MM.1S (cell line): Measurements from ENCODE around the gene CCDC136.

Experiments
- DNase-seq: peaks from one replicate; pipeline ENCODE4 v3.0.0-alpha.2; 2015
- H2AFZ ChIP-seq: fragments of 300-600 bp; sonication (generic); 2 replicates; pipeline ENCODE4 v1.6.0; 2016; ENCODE audit warnings: antibody characterized with exemption, low read length
- H3F3A ChIP-seq: fragments of 300-600 bp; sonication (generic); 2 replicates; pipeline ENCODE4 v1.6.1; 2016; ENCODE audit warnings: mild to moderate bottlenecking, antibody characterized with exemption, low read length, moderate library complexity, mixed read lengths; ENCODE audit not compliant: insufficient read depth
- H3K27ac ChIP-seq: fragments of 300-600 bp; sonication (generic); 2 replicates; pipeline ENCODE4 v1.5.1; 2016; ENCODE audit warnings: mild to moderate bottlenecking, low read length
- H3K27me3 ChIP-seq: fragments of 300-600 bp; sonication (generic); replicated peaks from 2 replicates; pipeline ENCODE4 v1.6.0; 2016; ENCODE audit warnings: low read length; ENCODE audit not compliant: insufficient read depth
- H3K36me3 ChIP-seq: fragments of 300-600 bp; sonication (generic); replicated peaks from 2 replicates; pipeline ENCODE4 v1.6.1; 2016; ENCODE audit warnings: mild to moderate bottlenecking, low read length, mixed read lengths; ENCODE audit not compliant: insufficient read depth
- H3K4me1 ChIP-seq: fragments of 300-600 bp; sonication (generic); 2 replicates; pipeline ENCODE4 v1.6.1; 2016; ENCODE audit warnings: low read length, mixed read lengths
- H3K4me2 ChIP-seq: fragments of 300-600 bp; sonication (generic); 2 replicates; pipeline ENCODE4 v1.6.0; 2016; ENCODE audit warnings: low read depth, low read length
- H3K4me3 ChIP-seq: fragments of 300-600 bp; sonication (generic); 2 replicates; pipeline ENCODE4 v1.5.1; 2016; ENCODE audit warnings: low read length, mixed read lengths
- H3K79me2 ChIP-seq: fragments of 300-600 bp; sonication (generic); 2 replicates; pipeline ENCODE4 v1.6.1; 2016; ENCODE audit warnings: mixed run types, low read length, mixed read lengths
- H3K9ac ChIP-seq: fragments of 300-600 bp; sonication (generic); 2 replicates; pipeline ENCODE4 v1.6.1; 2016; ENCODE audit warnings: low read length, mixed read lengths
- H3K9me2 ChIP-seq: fragments of 300-600 bp; sonication (generic); replicated peaks from 2 replicates; pipeline ENCODE4 v1.6.1; 2016; ENCODE audit warnings: mild to moderate bottlenecking, low read length, mixed read lengths; ENCODE audit not compliant: insufficient read depth
- H3K9me3 ChIP-seq: fragments of 300-600 bp; sonication (generic); replicated peaks from 2 replicates; pipeline ENCODE4 v1.6.1; 2016; ENCODE audit warnings: mild to moderate bottlenecking, low read length, mixed read lengths; ENCODE audit not compliant: insufficient read depth
- H4K20me1 ChIP-seq: fragments of 300-600 bp; sonication (generic); 2 replicates; pipeline ENCODE4 v1.6.1; 2016; ENCODE audit warnings: mild to moderate bottlenecking, low read length, moderate library complexity, mixed read lengths; ENCODE audit not compliant: insufficient read depth
- CTCF ChIP-seq: fragments of 300-600 bp; sonication (generic); IDR thresholded peaks from 2 replicates; pipeline ENCODE4 v1.5.1; 2016; ENCODE audit warnings: antibody characterized with exemption, low read length, mixed read lengths
- EZH2 ChIP-seq: fragments of 300-600 bp; sonication (generic); optimal IDR thresholded peaks from 2 replicates; pipeline ENCODE3; 2017; ENCODE audit warnings: low read depth, mild to moderate bottlenecking, antibody characterized with exemption, low read length, mixed read lengths
- EZH2phosphoT487 ChIP-seq: fragments of 300-600 bp; sonication (generic); IDR thresholded peaks from 2 replicates; pipeline ENCODE4 v1.6.1; 2018; ENCODE audit warnings: antibody characterized with exemption, low read length

Gene CCDC136

GRCh38 chr7:128849804-128850490 lies 58.2 kb downstream of the CCDC136 start:
- no peak overlapping the region for H3K27ac ChIP-seq
- no peak overlapping the region for H2AFZ ChIP-seq
- TF ChIP-seq EZH2 (no peak), CTCF (no peak), EZH2phosphoT487 (no peak)
- no peaks in the 10 kb centered on the region for H3F3A ChIP-seq
- no peaks in the 10 kb centered on the region for H3K36me3 ChIP-seq
- H3K9me3 ChIP-seq, result no peaks in the 10 kb centered on the region
- H3K9me2 ChIP-seq, result no peaks in the 10 kb centered on the region
- no peak for DNase-seq
- H3K4me3 ChIP-seq, result no peak overlapping the region
- H4K20me1 ChIP-seq, result no peaks in the 10 kb centered on the region
- no peak overlapping the region for H3K4me2 ChIP-seq
- no peaks in the 10 kb centered on the region for H3K79me2 ChIP-seq
- H3K27me3 ChIP-seq, result peaks cover 72% of the 10 kb centered on the region
- H3K4me1 ChIP-seq, result no peaks in the 10 kb centered on the region
- H3K9ac ChIP-seq, result no peak overlapping the region

GRCh38 chr7:128852537-128853254 lies 60.9 kb downstream of the CCDC136 start:
- Histone ChIP-seq H2AFZ (no peak overlapping the region), H3K4me3 (no peak overlapping the region), H3K27me3 (peaks cover 69% of the 10 kb centered on the region), H3K9ac (no peak overlapping the region), H3K27ac (no peak overlapping the region), H3K9me3 (no peaks in the 10 kb centered on the region), H3K79me2 (no peaks in the 10 kb centered on the region), H3K36me3 (no peaks in the 10 kb centered on the region), H3K4me2 (no peak overlapping the region), H3K4me1 (no peaks in the 10 kb centered on the region), H3K9me2 (no peaks in the 10 kb centered on the region), H4K20me1 (no peaks in the 10 kb centered on the region), H3F3A (no peaks in the 10 kb centered on the region)
- DNase-seq, result no peak
- no peak for TF ChIP-seq EZH2phosphoT487
- no peak for TF ChIP-seq CTCF
- no peak for TF ChIP-seq EZH2

GRCh38 chr7:128853799-128854198 lies 62.0 kb downstream of the CCDC136 start:
- H3K36me3 ChIP-seq, result no peaks in the 10 kb centered on the region
- H3K4me1 ChIP-seq, result no peaks in the 10 kb centered on the region
- no peaks in the 10 kb centered on the region for H4K20me1 ChIP-seq
- H3K9ac ChIP-seq, result no peak overlapping the region
- no peak overlapping the region for H3K27ac ChIP-seq
- H3K27me3 ChIP-seq, result peaks cover 62% of the 10 kb centered on the region
- no peak for TF ChIP-seq EZH2
- TF ChIP-seq EZH2phosphoT487, result no peak
- no peak for TF ChIP-seq CTCF
- no peaks in the 10 kb centered on the region for H3F3A ChIP-seq
- H3K4me2 ChIP-seq, result no peak overlapping the region
- DNase-seq, result no peak
- no peaks in the 10 kb centered on the region for H3K79me2 ChIP-seq
- H2AFZ ChIP-seq, result no peak overlapping the region
- no peaks in the 10 kb centered on the region for H3K9me3 ChIP-seq
- H3K9me2 ChIP-seq, result no peaks in the 10 kb centered on the region
- H3K4me3 ChIP-seq, result no peak overlapping the region
